T-helper 1 cell treated with Interleukin-12 subunit alpha and Interleukin-12 subunit beta and Interleukin-4 antibody, amounts not matched to agents 30 ng/mL and 1 ng/mL, for 36 hours (primary cell): ENCODE results near the gene C11orf65. TPM values are rescaled to one million over a fixed set of nuclear protein-coding genes. Genes with fewer than 3 reads are reported as not detected.

Experiments used
- intact Hi-C: fragments of 100-400 bp; cut with micrococcal nuclease; formaldehyde crosslinking; loops from one replicate; pipeline ENCODE4 v1.15.1; 2024
- total RNA-seq: library from RNA; stranded (reverse); gene quantifications from 2 replicates; pipeline ENCODE4 v1.2.3, GENCODE V29; 2022

Gene C11orf65
- total RNA-seq: 0.29 and 0.44 TPM in 2 replicates

GRCh38 chr11:108467091-108467823, at the start of gene C11orf65:
Gene C11orf65, minus strand, starts transcription at chr11:108467529. Its CDS starts 5,970 bp downstream, at chr11:108461559.
- intact Hi-C loops: loop anchor here (1.0 to 10.0 kb wide), 17 partner anchors 30 to 1010 kb away; partner anchors contain the start of genes ACAT1, ALKBH8, CWF19L2 and EXPH5

GRCh38 chr11:108516125-108516524, 48.8 kb upstream of the C11orf65 start:
- intact Hi-C loops: no loop called here

GRCh38 chr11:108512708-108513107, 45.4 kb upstream of the C11orf65 start:
- intact Hi-C loops: no loop called here

GRCh38 chr11:108511851-108512474, 44.6 kb upstream of the C11orf65 start:
- intact Hi-C loops: no loop called here

- intact Hi-C loops: no loop called here
Measured at GRCh38 chr11:108508653-108509593, 41.6 kb upstream of the C11orf65 start.

GRCh38 chr11:108501396-108501795, 34.1 kb upstream of the C11orf65 start:
- intact Hi-C loops: no loop called here

- intact Hi-C loops: no loop called here
Measured at GRCh38 chr11:108500721-108501120, 33.4 kb upstream of the C11orf65 start.

GRCh38 chr11:108500169-108500568, 32.8 kb upstream of the C11orf65 start:
- intact Hi-C loops: no loop called here

- intact Hi-C loops: loop anchor here (1.0 to 10.0 kb wide), 5 partner anchors 166 to 1042 kb away; partner anchors contain the start of genes CWF19L2 and DDX10
Measured at GRCh38 chr11:108498816-108499408, 31.6 kb upstream of the C11orf65 start.

- intact Hi-C loops: loop anchor here (1.0 to 10.0 kb wide), 5 partner anchors 167 to 1041 kb away; partner anchors contain the start of genes CWF19L2 and DDX10
Measured at GRCh38 chr11:108498046-108498815, 30.9 kb upstream of the C11orf65 start, which contains the start of gene POGLUT3. Gene POGLUT3, minus strand, starts transcription at chr11:108498384. Its CDS starts 18 bp downstream, at chr11:108498366.

GRCh38 chr11:108497317-108498045, 30.2 kb upstream of the C11orf65 start:
- intact Hi-C loops: loop anchor here (1.0 to 10.0 kb wide), 10 partner anchors 30 to 1040 kb away; partner anchors contain the start of genes ACAT1, C11orf65, CWF19L2 and DDX10

GRCh38 chr11:108496643-108497256, 29.4 kb upstream of the C11orf65 start:
- intact Hi-C loops: loop anchor here (1.0 to 10.0 kb wide), 9 partner anchors 29 to 487 kb away; partner anchors contain the start of genes ACAT1, C11orf65, DDX10 and EXPH5

GRCh38 chr11:108495326-108495725, 28.0 kb upstream of the C11orf65 start:
- intact Hi-C loops: loop anchor here (5.0 to 10.0 kb wide), 4 partner anchors 169 to 423 kb away; partner anchors contain the start of gene DDX10

GRCh38 chr11:108494182-108494581, 26.9 kb upstream of the C11orf65 start:
- intact Hi-C loops: loop anchor here (1.0 to 10.0 kb wide), 3 partner anchors 8 to 241 kb away; partner anchors contain the start of gene DDX10

- intact Hi-C loops: loop anchor here (10.0 kb wide), 2 partner anchors 173 to 243 kb away; partner anchors contain the start of gene DDX10
Measured at GRCh38 chr11:108491936-108492335, 24.6 kb upstream of the C11orf65 start.

- intact Hi-C loops: loop anchor here (1.0 kb wide), 1 partner anchor 7 kb away; no protein-coding TSS in a partner anchor
Measured at GRCh38 chr11:108486828-108487227, 19.5 kb upstream of the C11orf65 start.

- intact Hi-C loops: loop anchor here (1.0 kb wide), 1 partner anchor 8 kb away; no protein-coding TSS in a partner anchor
Measured at GRCh38 chr11:108486331-108486730, 19.0 kb upstream of the C11orf65 start.

- intact Hi-C loops: no loop called here
Measured at GRCh38 chr11:108483163-108483562, 15.8 kb upstream of the C11orf65 start.
